ENCODE measurements around the gene TGFBR3L. TPM values are rescaled to one million over a fixed set of nuclear protein-coding genes. Genes with fewer than 3 reads are reported as not detected.
A peak's percentile ranks its signal among the peaks of the same experiment; 100 is the strongest.

Gene TGFBR3L
- 0.99 and 1.3 TPM in 2 replicates for total RNA-seq (ENCODE audit: low replicate concordance)

DNA sequence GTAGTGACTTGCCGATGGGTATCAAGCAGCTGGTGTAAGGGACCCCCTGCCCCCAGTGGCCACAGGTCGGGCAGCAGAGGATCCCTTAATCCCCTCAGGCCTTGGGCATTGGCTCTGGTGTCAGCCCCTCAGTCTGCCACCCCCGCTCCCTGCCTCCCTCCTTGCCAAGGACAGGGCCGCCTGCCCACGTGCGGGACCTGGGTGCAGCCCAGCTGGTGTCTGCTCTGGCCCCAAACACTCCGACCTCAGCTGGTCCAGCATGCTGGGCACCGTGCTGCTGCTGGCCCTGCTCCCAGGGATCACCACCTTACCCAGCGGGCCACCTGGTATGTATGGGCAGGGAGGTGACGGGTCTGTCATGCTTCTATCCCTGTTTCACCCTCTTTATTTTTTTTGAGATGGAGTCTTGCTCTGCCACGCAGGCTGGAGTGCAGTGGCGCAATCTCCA is at the start of gene TGFBR3L:
TGFBR3L (plus strand) TSS at position 233 of the 448 bp plus-strand sequence.
- no peak for DNase-seq (ENCODE audit: low read depth)
- no peak within 1 kb of the TSS for H3K4me3 ChIP-seq (ENCODE audit: low read depth, low read length)
- TF ChIP-seq, protein P1, sequence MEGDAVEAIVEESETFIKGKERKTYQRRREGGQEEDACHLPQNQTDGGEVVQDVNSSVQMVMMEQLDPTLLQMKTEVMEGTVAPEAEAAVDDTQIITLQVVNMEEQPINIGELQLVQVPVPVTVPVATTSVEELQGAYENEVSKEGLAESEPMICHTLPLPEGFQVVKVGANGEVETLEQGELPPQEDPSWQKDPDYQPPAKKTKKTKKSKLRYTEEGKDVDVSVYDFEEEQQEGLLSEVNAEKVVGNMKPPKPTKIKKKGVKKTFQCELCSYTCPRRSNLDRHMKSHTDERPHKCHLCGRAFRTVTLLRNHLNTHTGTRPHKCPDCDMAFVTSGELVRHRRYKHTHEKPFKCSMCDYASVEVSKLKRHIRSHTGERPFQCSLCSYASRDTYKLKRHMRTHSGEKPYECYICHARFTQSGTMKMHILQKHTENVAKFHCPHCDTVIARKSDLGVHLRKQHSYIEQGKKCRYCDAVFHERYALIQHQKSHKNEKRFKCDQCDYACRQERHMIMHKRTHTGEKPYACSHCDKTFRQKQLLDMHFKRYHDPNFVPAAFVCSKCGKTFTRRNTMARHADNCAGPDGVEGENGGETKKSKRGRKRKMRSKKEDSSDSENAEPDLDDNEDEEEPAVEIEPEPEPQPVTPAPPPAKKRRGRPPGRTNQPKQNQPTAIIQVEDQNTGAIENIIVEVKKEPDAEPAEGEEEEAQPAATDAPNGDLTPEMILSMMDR (IDR thresholded peaks at IDR 0.05; ENCODE audit: insufficient read depth, low read length) = no peak

- no peak for DNase-seq (ENCODE audit: low read depth)
- no peak overlapping the region for H3K4me3 ChIP-seq (ENCODE audit: low read depth, low read length)
- TF ChIP-seq, protein P1 (IDR thresholded peaks at IDR 0.05; ENCODE audit: insufficient read depth, low read length) = no peak
Measured at GRCh38 chr19:7865262-7865911, 49.2 kb upstream of the TGFBR3L start.

- TF ChIP-seq, protein P1 (IDR thresholded peaks at IDR 0.05; ENCODE audit: insufficient read depth, low read length) = no peak
- DNase-seq (ENCODE audit: low read depth) = no peak
- H3K4me3 ChIP-seq (ENCODE audit: low read depth, low read length) = no peak overlapping the region
Measured at GRCh38 chr19:7866399-7867091, 48.1 kb upstream of the TGFBR3L start.

DNA sequence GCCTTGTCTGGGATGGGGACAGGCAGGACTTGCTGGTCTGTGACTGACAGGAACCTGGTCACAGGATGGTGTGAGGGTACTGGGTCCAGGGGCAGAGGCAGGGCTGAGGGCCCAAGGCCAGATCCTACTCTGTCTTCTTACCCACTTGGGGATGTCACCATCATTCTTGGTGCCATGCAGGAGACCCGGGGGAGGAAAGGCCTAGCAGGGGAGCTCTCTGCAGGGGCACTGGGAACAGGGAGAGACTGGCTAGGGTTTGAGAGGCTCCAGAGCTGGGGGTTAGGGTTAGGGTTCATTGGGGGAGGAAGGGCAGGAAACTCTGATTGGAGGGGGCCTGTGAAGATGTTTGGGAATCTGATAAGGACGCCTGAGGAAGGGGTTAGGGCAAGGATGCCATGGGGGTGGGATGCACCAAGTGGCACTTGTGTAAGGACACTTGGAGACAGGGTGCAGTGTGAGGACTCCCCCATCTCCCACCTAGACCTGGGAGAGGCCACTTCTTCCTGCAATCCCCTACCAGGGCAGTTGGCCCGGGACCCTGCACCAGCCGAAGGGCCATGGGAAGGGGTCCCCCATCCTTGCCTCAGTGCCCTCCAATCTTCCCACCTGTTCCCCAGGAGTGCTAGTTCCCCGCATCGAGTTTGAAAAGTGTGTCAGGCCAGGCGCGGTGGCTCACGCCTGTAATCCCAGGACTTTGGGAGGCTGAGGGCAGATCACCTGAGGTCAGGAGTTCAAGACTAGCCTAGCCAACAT is 47.4 kb upstream of the TGFBR3L start:
- DNase-seq (ENCODE audit: low read depth) = no peak
- TF ChIP-seq, protein P1 (IDR thresholded peaks at IDR 0.05; ENCODE audit: insufficient read depth, low read length) = no peak
- no peak overlapping the region for H3K4me3 ChIP-seq (ENCODE audit: low read depth, low read length)

- H3K4me3 ChIP-seq (ENCODE audit: low read depth, low read length) = no peak overlapping the region
- DNase-seq (ENCODE audit: low read depth) = no peak
- TF ChIP-seq, protein P1 (IDR thresholded peaks at IDR 0.05; ENCODE audit: insufficient read depth, low read length) = no peak
Measured at GRCh38 chr19:7868326-7868670, 46.3 kb upstream of the TGFBR3L start.

DNA sequence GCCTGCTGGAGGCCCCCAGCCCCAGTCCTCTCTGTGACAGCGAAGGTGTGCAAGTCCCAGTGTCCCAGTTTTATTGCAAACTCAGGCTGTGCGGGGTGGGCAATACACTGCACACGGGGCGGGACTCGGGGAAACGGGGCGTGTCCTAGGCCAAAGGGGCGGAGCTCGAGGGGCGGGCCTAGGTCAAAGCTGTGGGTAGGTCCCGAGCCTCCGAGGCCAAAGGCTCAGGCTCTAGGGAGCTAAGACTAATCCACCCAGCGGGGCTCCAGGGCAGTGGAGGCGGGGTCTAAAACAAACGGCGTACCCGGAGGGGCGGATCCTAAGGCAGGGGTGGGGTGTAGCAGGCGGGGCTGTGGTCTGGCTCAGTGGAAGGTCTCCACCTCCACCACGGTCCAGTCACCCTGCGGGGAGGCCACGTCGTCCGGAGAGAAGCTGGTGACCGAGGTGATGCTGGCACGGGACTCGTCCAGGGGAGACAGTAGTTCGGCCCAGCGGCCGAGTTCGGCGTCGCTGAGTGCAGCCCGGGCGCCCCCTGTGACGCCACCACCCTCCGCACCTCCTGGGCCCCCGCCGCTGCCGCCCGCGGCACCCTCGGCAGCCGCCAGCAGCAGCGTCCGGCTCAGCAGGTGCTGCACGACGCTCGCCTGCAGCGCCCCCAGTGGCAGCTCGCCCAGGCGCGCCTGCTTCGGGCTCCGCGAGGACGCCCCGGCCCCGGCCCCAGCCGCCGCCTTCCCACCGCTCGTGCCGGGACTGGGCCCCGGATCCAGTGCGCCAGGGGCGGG is 45.8 kb upstream of the TGFBR3L start:
- TF ChIP-seq, protein P1 (IDR thresholded peaks at IDR 0.05; ENCODE audit: insufficient read depth, low read length) = peak; percentile 48
- DNase-seq (ENCODE audit: low read depth) = peak; percentile 34
- peak overlapping the region; percentile 57 for H3K4me3 ChIP-seq (ENCODE audit: low read depth, low read length)
